HL-60/S4 treated with phorbol 12-myristate 13-acetate at 8.2 ng/mL for 4 days and 3 days (cell line): ENCODE data around the gene TAPBP.

Source experiments
- in situ Hi-C: fragments of 300-500 bp; cut with MboI; formaldehyde crosslinking; loops from 2 replicates; pipeline ENCODE4 v1.15.0; 2022; ENCODE audit warnings: low sequenced_read_pairs

TAPBP gene

GRCh38 chr6:33320315-33321181 lies 6.7 kb upstream of the TAPBP start:
- in situ Hi-C loops = no loop called here

GRCh38 chr6:33319939-33320314 lies 6.0 kb upstream of the TAPBP start:
- in situ Hi-C loops = no loop called here

- in situ Hi-C loops = no loop called here
Observed at GRCh38 chr6:33318426-33319073, 4.7 kb upstream of the TAPBP start.

- in situ Hi-C loops = no loop called here
Observed at GRCh38 chr6:33317669-33318425, 4.0 kb upstream of the TAPBP start, which contains the start of gene ZBTB22. ZBTB22 (minus strand) TSS chr6:33317744; CDS start chr6:33316916, 828 bp downstream.

- in situ Hi-C loops = no loop called here
Observed at GRCh38 chr6:33317419-33317668, 3.5 kb upstream of the TAPBP start.

- in situ Hi-C loops = no loop called here
Observed at GRCh38 chr6:33316603-33317418, 2.9 kb upstream of the TAPBP start.

GRCh38 chr6:33315793-33316602 lies 2.1 kb upstream of the TAPBP start:
- in situ Hi-C loops = no loop called here

GRCh38 chr6:33314943-33315792 lies 1.3 kb upstream of the TAPBP start:
- in situ Hi-C loops = no loop called here

GRCh38 chr6:33314515-33314942 lies 651 bp upstream of the TAPBP start:
- in situ Hi-C loops = no loop called here

- in situ Hi-C loops = no loop called here
Observed at GRCh38 chr6:33313105-33313708, 671 bp downstream of the TAPBP start.

GRCh38 chr6:33312361-33313104 lies 1.3 kb downstream of the TAPBP start:
- in situ Hi-C loops = no loop called here

- in situ Hi-C loops = no loop called here
Observed at GRCh38 chr6:33306356-33306755, 7.5 kb downstream of the TAPBP start.

- in situ Hi-C loops = no loop called here
Observed at GRCh38 chr6:33305052-33305451, 8.8 kb downstream of the TAPBP start.

- in situ Hi-C loops = no loop called here
Observed at GRCh38 chr6:33304216-33304615, 9.7 kb downstream of the TAPBP start.

- in situ Hi-C loops = no loop called here
Observed at GRCh38 chr6:33301877-33302276, 12.0 kb downstream of the TAPBP start.

- in situ Hi-C loops = no loop called here
Observed at GRCh38 chr6:33299237-33299944, 14.5 kb downstream of the TAPBP start.

GRCh38 chr6:33298773-33299236 lies 15.1 kb downstream of the TAPBP start, which contains the start of gene RGL2:
RGL2 (minus strand) TSS chr6:33298942; CDS start chr6:33298610, 332 bp downstream.
- in situ Hi-C loops = no loop called here
